Muscle of leg (tissue), 11 donors: ENCODE data around the gene CLEC11A. TPM values are rescaled to one million over a fixed set of nuclear protein-coding genes. Genes with fewer than 3 reads are reported as not detected.
A peak's percentile ranks its signal among the peaks of the same experiment; 100 is the strongest.

ENCODE experiments used
- DNase-seq: peaks from one replicate; pipeline ENCODE4 v3.0.0; 2013
- H3K27ac ChIP-seq: one replicate; pipeline ENCODE4 v1.5.1; 2013; ENCODE audit warnings: mild to moderate bottlenecking, low read length, control low read depth
- H3K27me3 ChIP-seq: one replicate; pipeline ENCODE4 v1.6.1; 2013; ENCODE audit warnings: low read length; ENCODE audit not compliant: control insufficient read depth, insufficient read depth
- H3K36me3 ChIP-seq: one replicate; pipeline ENCODE4 v1.6.1; 2013; ENCODE audit warnings: low read length; ENCODE audit not compliant: control insufficient read depth, insufficient read depth
- H3K4me1 ChIP-seq: one replicate; pipeline ENCODE4 v1.6.1; 2013; ENCODE audit warnings: low read length; ENCODE audit not compliant: control insufficient read depth, insufficient read depth
- H3K4me3 ChIP-seq: one replicate; pipeline ENCODE4 v1.5.1; 2013; ENCODE audit warnings: low read length, control low read depth
- H3K9me3 ChIP-seq: replicated peaks from 2 replicates; pipeline ENCODE4 v1.6.1; 2013; ENCODE audit warnings: low read depth, low read length; ENCODE audit not compliant: control insufficient read depth
- WGBS: methylation state at CpG from one replicate; pipeline ENCODE4 v1.1.5; 2013; ENCODE audit warnings: missing lambda C conversion rate; ENCODE audit not compliant: insufficient coverage; 5-methylcytosine and 5-hydroxymethylcytosine counted together
- polyA plus RNA-seq, 8 donors: library from polyadenylated mRNA; unstranded; fragments of 120-200 nt; gene quantifications; one replicate each; pipeline versions ENCODE4 v1.2.1 to v1.2.3, GENCODE V29; 2013; ENCODE audit warnings: inconsistent platforms in 1 of 8, low replicate concordance in 1 of 8; ENCODE audit not compliant: insufficient read length in 8 of 8, insufficient read depth in 1 of 8
- total RNA-seq: library from RNA; stranded (reverse); fragments of 120-200 nt; gene quantifications from one replicate; pipeline ENCODE4 v1.2.4, GENCODE V29; 2013

The CLEC11A gene
- total and polyA plus RNA-seq, 9 donors, result 18.8 to 40.3 (median 35.8) TPM

- peaks cover 64% of the 10 kb centered on the region for H3K4me1 ChIP-seq
- H3K36me3 ChIP-seq, result peaks cover 9% of the 10 kb centered on the region
- peak; percentile 33 for DNase-seq
- H3K9me3 ChIP-seq, result no peaks in the 10 kb centered on the region
- peaks cover 23% of the 10 kb centered on the region for H3K27me3 ChIP-seq
- peak overlapping the region; percentile 93 for H3K27ac ChIP-seq
- H3K4me3 ChIP-seq, result peak overlapping the region; percentile 63
- 25% methylated on average over 9 of the region's 15 CpGs for WGBS
Measured at GRCh38 chr19:50722201-50723013, 757 bp upstream of the CLEC11A start.

- peaks cover 68% of the 10 kb centered on the region for H3K4me1 ChIP-seq
- H3K4me3 ChIP-seq, result peak overlapping the region; percentile 63
- peak; percentile 34 for DNase-seq
- H3K9me3 ChIP-seq, result no peaks in the 10 kb centered on the region
- H3K27me3 ChIP-seq, result peaks cover 24% of the 10 kb centered on the region
- peaks cover 9% of the 10 kb centered on the region for H3K36me3 ChIP-seq
- WGBS, result 4% methylated on average over 28 of the region's 31 CpGs
- H3K27ac ChIP-seq, result peak overlapping the region; percentile 93
Measured at GRCh38 chr19:50723735-50724521, 764 bp downstream of the CLEC11A start.

- H3K9me3 ChIP-seq, result no peaks in the 10 kb centered on the region
- H3K27ac ChIP-seq, result peak overlapping the region; percentile 93
- peak overlapping the region; percentile 79 for H3K4me3 ChIP-seq
- DNase-seq, result peak; percentile 100
- peaks cover 24% of the 10 kb centered on the region for H3K27me3 ChIP-seq
- H3K4me1 ChIP-seq, result peaks cover 66% of the 10 kb centered on the region
- under 1% methylated on average over 62 of the region's 65 CpGs for WGBS
- peaks cover 9% of the 10 kb centered on the region for H3K36me3 ChIP-seq
Measured at GRCh38 chr19:50724522-50725217, 1.5 kb downstream of the CLEC11A start.

DNA sequence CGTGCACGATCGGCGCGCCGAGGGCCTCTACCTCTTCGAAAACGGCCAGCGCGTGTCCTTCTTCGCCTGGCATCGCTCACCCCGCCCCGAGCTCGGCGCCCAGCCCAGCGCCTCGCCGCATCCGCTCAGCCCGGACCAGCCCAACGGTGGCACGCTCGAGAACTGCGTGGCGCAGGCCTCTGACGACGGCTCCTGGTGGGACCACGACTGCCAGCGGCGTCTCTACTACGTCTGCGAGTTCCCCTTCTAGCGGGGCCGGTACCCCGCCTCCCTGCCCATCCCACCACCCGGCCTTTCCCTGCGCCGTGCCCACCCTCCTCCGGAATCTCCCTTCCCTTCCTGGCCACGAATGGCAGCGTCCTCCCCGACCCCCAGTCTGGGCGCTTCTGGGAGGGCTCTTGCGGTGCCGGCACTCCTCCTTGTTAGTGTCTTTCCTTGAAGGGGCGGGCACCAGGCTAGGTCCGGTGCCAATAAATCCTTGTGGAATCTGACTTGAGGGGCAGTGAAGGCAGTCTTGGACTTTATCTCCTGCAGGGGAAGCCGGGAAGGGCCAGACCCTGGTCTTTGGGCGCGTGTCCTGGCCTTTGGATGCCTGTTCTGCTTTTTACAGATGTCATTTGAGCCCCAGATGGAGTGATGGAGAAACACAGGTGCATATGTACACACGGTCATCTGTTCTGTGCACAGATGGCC lies 2.2 kb downstream of the CLEC11A start:
- Histone ChIP-seq H3K9me3 (no peaks in the 10 kb centered on the region), H3K27me3 (peaks cover 24% of the 10 kb centered on the region), H3K4me3 (peak overlapping the region; percentile 79), H3K4me1 (peaks cover 60% of the 10 kb centered on the region), H3K27ac (peak overlapping the region; percentile 80), H3K36me3 (peaks cover 9% of the 10 kb centered on the region)
- WGBS, result under 1% methylated on average over 51 of the region's 52 CpGs
- peak; percentile 52 for DNase-seq

DNA sequence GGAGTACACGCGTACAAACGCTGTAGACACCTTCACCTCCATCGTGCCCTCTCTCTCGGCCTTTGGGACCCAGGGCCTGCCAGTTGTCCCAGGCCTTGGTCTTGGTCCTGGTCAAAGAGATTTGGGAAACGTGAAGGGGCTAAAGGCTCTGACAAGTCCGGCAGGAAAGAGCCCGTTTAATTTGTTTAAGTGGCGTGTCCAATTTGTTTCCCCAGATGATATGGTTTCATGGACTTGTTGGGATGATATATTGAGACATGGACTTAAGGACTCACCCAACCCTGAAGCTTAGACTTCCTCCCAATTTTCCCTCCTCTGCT lies 2.7 kb downstream of the CLEC11A start:
- H3K9me3 ChIP-seq, result no peaks in the 10 kb centered on the region
- 49% methylated on average over 5 of the region's 9 CpGs for WGBS
- H3K36me3 ChIP-seq, result peaks cover 9% of the 10 kb centered on the region
- peaks cover 24% of the 10 kb centered on the region for H3K27me3 ChIP-seq
- H3K27ac ChIP-seq, result peak overlapping the region; percentile 80
- DNase-seq, result no peak
- peak overlapping the region; percentile 79 for H3K4me3 ChIP-seq
- peaks cover 55% of the 10 kb centered on the region for H3K4me1 ChIP-seq

GRCh38 chr19:50728084-50728737 lies 5.0 kb downstream of the CLEC11A start:
- peaks cover 33% of the 10 kb centered on the region for H3K4me1 ChIP-seq
- DNase-seq, result peak; percentile 89
- peaks cover 9% of the 10 kb centered on the region for H3K36me3 ChIP-seq
- H3K4me3 ChIP-seq, result peak overlapping the region; percentile 10
- no peaks in the 10 kb centered on the region for H3K9me3 ChIP-seq
- WGBS, result 13% methylated on average over 24 of the region's 39 CpGs
- peaks cover 22% of the 10 kb centered on the region for H3K27me3 ChIP-seq
- H3K27ac ChIP-seq, result no peak overlapping the region

DNA sequence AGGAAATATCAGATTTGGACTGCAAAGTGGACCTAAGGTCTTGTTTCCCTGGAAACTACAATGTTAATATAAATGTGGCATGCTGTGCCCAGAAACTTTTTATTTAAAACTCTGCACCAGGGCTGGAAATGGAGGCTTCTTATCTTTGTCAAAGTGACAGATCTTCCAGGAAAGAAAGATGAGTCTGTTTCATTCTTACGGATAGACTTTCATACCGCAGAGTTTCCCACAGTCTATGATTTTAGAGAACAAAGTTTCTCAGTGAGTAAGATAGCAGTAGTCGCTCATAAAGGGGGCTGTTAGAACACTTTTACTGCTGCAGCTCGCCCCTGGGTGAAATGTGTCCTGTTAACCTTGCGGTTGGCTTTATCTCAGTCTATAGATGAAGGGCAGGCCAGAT lies 6.7 kb downstream of the CLEC11A start:
- no peak overlapping the region for H3K27ac ChIP-seq
- peaks cover 18% of the 10 kb centered on the region for H3K27me3 ChIP-seq
- no peaks in the 10 kb centered on the region for H3K9me3 ChIP-seq
- no peak for DNase-seq
- 100% methylated on average over 1 of the region's 5 CpGs for WGBS
- peaks cover 9% of the 10 kb centered on the region for H3K36me3 ChIP-seq
- H3K4me1 ChIP-seq, result peaks cover 22% of the 10 kb centered on the region
- no peak overlapping the region for H3K4me3 ChIP-seq

DNA sequence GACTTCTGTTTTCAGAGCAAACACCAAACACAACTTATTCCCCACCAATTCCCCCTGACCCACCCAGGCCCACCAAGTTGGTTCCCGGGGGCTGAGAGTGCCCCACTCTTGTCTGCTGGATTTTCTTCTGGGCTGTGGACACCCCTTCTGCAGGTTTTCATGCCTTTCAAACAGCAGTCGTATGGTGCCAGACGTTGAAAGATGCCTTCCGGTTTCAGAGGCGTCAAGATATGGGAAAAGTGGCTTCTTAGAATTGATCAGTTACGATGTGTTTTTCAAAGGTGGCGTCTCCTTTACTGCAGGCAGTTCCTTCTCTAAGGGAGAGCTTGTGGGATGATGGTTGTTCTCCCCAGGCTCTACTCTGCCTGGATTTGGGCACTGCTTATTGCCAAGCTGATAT lies 12.7 kb downstream of the CLEC11A start:
- Histone ChIP-seq H3K36me3 (no peaks in the 10 kb centered on the region), H3K9me3 (no peaks in the 10 kb centered on the region), H3K4me3 (no peak overlapping the region), H3K27me3 (peaks cover 17% of the 10 kb centered on the region), H3K4me1 (no peaks in the 10 kb centered on the region), H3K27ac (no peak overlapping the region)
- 62% methylated on average over 5 of the region's 7 CpGs for WGBS
- DNase-seq, result no peak

GRCh38 chr19:50736338-50736737 lies 13.2 kb downstream of the CLEC11A start:
- H3K27me3 ChIP-seq, result peaks cover 18% of the 10 kb centered on the region

More at GRCh38 chr19:50736338-50736737, 13.2 kb downstream of the CLEC11A start:
- Histone ChIP-seq H3K27ac (no peak overlapping the region), H3K36me3 (no peaks in the 10 kb centered on the region), H3K4me1 (no peaks in the 10 kb centered on the region), H3K9me3 (no peaks in the 10 kb centered on the region), H3K4me3 (no peak overlapping the region)
- DNase-seq, result no peak
- 75% methylated on average over 3 of the region's 5 CpGs for WGBS
